Activated naive CD4-positive, alpha-beta T cell treated with anti-CD3 and anti-CD28 coated beads for 36 hours (primary cell): ENCODE results near the gene CCR5. TPM values are rescaled to one million over a fixed set of nuclear protein-coding genes. Genes with fewer than 3 reads are reported as not detected.
"Not testable (repeated sequence)": the region's sequence is repeated elsewhere in the genome, so short reads cannot be mapped to it uniquely, and the experiment has no call there.

ENCODE experiments used
- CTCF ChIA-PET: fragments of 350-600 bp; sonication (Branson Sonifier 250); formaldehyde crosslinking; loops from one replicate; lab custom pipeline; 2021; ENCODE audit warnings: antibody characterized with exemption; lab: Charles Lee
- DNase-seq: peaks from one replicate; pipeline ENCODE4 v3.0.0-alpha.2; 2020
- H3K27ac Mint-ChIP-seq: one replicate; pipeline ENCODE4 v1.8.0; 2021; ENCODE audit warnings: mild to moderate bottlenecking, mixed read lengths
- H3K27me3 Mint-ChIP-seq: one replicate; pipeline ENCODE4 v1.8.0; 2021; ENCODE audit warnings: low read depth, mixed read lengths
- H3K36me3 Mint-ChIP-seq: one replicate; pipeline ENCODE4 v1.8.0; 2021; ENCODE audit warnings: low read depth, mixed read lengths
- H3K4me1 Mint-ChIP-seq: one replicate; pipeline ENCODE4 v1.8.0; 2021; ENCODE audit warnings: low read depth, mixed read lengths
- H3K4me3 Mint-ChIP-seq: one replicate; pipeline ENCODE4 v1.8.0; 2021; ENCODE audit warnings: mild to moderate bottlenecking, moderate library complexity, mixed read lengths
- H3K9me3 Mint-ChIP-seq: one replicate; pipeline ENCODE4 v1.8.0; 2021; ENCODE audit warnings: mixed read lengths
- intact Hi-C: fragments of 100-400 bp; cut with micrococcal nuclease; formaldehyde crosslinking; loops from one replicate; pipeline ENCODE4 v1.15.1; 2023
- total RNA-seq, 2 experiments: library from RNA; stranded (reverse); gene quantifications; one replicate each; pipeline ENCODE4 v1.2.3, GENCODE V29; 2021

CCR5 gene
- total RNA-seq, 2 experiments from 2014 or later = not detected

GRCh38 chr3:46401579-46401978 is 30.8 kb downstream of the CCR5 start:
- no peak overlapping the region for H3K4me3 Mint-ChIP-seq
- intact Hi-C loops = no loop called here
- H3K9me3 Mint-ChIP-seq = no peaks in the 10 kb centered on the region
- DNase-seq = no peak
- H3K4me1 Mint-ChIP-seq = peaks cover 4% of the 10 kb centered on the region
- CTCF ChIA-PET = no interaction called here
- H3K36me3 Mint-ChIP-seq = no peaks in the 10 kb centered on the region
- peaks cover 2% of the 10 kb centered on the region for H3K27me3 Mint-ChIP-seq
- no peak overlapping the region for H3K27ac Mint-ChIP-seq

GRCh38 chr3:46402902-46403301 is 32.2 kb downstream of the CCR5 start:
- H3K9me3 Mint-ChIP-seq, intact Hi-C loops, DNase-seq, H3K27ac Mint-ChIP-seq, H3K27me3 Mint-ChIP-seq, H3K4me3 Mint-ChIP-seq, CTCF ChIA-PET, H3K36me3 Mint-ChIP-seq: not testable (repeated sequence)
- peaks cover 15% of the 10 kb centered on the region for H3K4me1 Mint-ChIP-seq

- no peak overlapping the region for H3K4me3 Mint-ChIP-seq
- CTCF ChIA-PET = no interaction called here
- no peak for DNase-seq
- peaks cover 25% of the 10 kb centered on the region for H3K4me1 Mint-ChIP-seq
- H3K27ac Mint-ChIP-seq = no peak overlapping the region
- H3K9me3 Mint-ChIP-seq = no peaks in the 10 kb centered on the region
- peaks cover 2% of the 10 kb centered on the region for H3K27me3 Mint-ChIP-seq
- intact Hi-C loops = no loop called here
- no peaks in the 10 kb centered on the region for H3K36me3 Mint-ChIP-seq
Observed at GRCh38 chr3:46405301-46406019, 34.7 kb downstream of the CCR5 start.

- H3K27ac Mint-ChIP-seq = no peak overlapping the region
- no peaks in the 10 kb centered on the region for H3K36me3 Mint-ChIP-seq
- CTCF ChIA-PET = interaction anchor here (0.6 kb wide), 1 partner anchor 19 kb away, joined by 4 read pairs; no protein-coding TSS in a partner anchor
- intact Hi-C loops = no loop called here
- peaks cover 2% of the 10 kb centered on the region for H3K27me3 Mint-ChIP-seq
- no peaks in the 10 kb centered on the region for H3K9me3 Mint-ChIP-seq
- no peak for DNase-seq
- peaks cover 25% of the 10 kb centered on the region for H3K4me1 Mint-ChIP-seq
- peak overlapping the region; percentile 66 for H3K4me3 Mint-ChIP-seq
Observed at GRCh38 chr3:46406443-46406787, 35.7 kb downstream of the CCR5 start.

- H3K4me3 Mint-ChIP-seq = peak within 1 kb of the TSS; percentile 66
- peak; percentile 58 for DNase-seq
- intact Hi-C loops = no loop called here
- H3K27ac Mint-ChIP-seq = peak within 1 kb of the TSS; percentile 68
- CTCF ChIA-PET = interaction anchor here (0.6 to 1.5 kb wide), 3 partner anchors 19 to 56 kb away, joined by 3 to 6 read pairs (median 4); no protein-coding TSS in a partner anchor
- peaks cover 25% of the 10 kb centered on the region for H3K4me1 Mint-ChIP-seq
- H3K36me3 Mint-ChIP-seq = no peaks in the 10 kb centered on the region
- no peaks in the 10 kb centered on the region for H3K9me3 Mint-ChIP-seq
- peaks cover 2% of the 10 kb centered on the region for H3K27me3 Mint-ChIP-seq
Observed at GRCh38 chr3:46406788-46407611, 36.3 kb downstream of the CCR5 start, which contains the start of the genes CCR5AS and CCRL2. Gene CCR5AS (minus strand): TSS chr3:46407066. Gene CCRL2 (plus strand): TSS chr3:46407259. CDS start chr3:46408080, 821 bp downstream.

- Mint-ChIP-seq H3K4me1 (peaks cover 25% of the 10 kb centered on the region), H3K36me3 (no peaks in the 10 kb centered on the region), H3K27ac (no peak overlapping the region), H3K9me3 (no peaks in the 10 kb centered on the region), H3K27me3 (no peaks in the 10 kb centered on the region), H3K4me3 (no peak overlapping the region)
- DNase-seq = no peak
- intact Hi-C loops = no loop called here
- CTCF ChIA-PET = interaction anchor here (1.5 kb wide), 1 partner anchor 30 kb away, joined by 6 read pairs; no protein-coding TSS in a partner anchor
Observed at GRCh38 chr3:46407970-46408369, 37.2 kb downstream of the CCR5 start.

GRCh38 chr3:46408853-46409252 is 38.1 kb downstream of the CCR5 start:
- DNase-seq = no peak
- no peak overlapping the region for H3K4me3 Mint-ChIP-seq
- intact Hi-C loops = no loop called here
- H3K27ac Mint-ChIP-seq = no peak overlapping the region
- peaks cover 25% of the 10 kb centered on the region for H3K4me1 Mint-ChIP-seq
- no peaks in the 10 kb centered on the region for H3K36me3 Mint-ChIP-seq
- H3K9me3 Mint-ChIP-seq = no peaks in the 10 kb centered on the region
- no peaks in the 10 kb centered on the region for H3K27me3 Mint-ChIP-seq
- CTCF ChIA-PET = interaction anchor here (0.7 kb wide), 1 partner anchor 9 kb away, joined by 3 read pairs; no protein-coding TSS in a partner anchor

- intact Hi-C loops = no loop called here
- no peak for DNase-seq
- Mint-ChIP-seq H3K4me3 (no peak overlapping the region), H3K27me3 (no peaks in the 10 kb centered on the region), H3K4me1 (peaks cover 25% of the 10 kb centered on the region), H3K27ac (no peak overlapping the region), H3K9me3 (no peaks in the 10 kb centered on the region), H3K36me3 (no peaks in the 10 kb centered on the region)
- CTCF ChIA-PET = interaction anchor here (1.0 kb wide), 1 partner anchor 133 kb away, joined by 3 read pairs; no protein-coding TSS in a partner anchor
Observed at GRCh38 chr3:46409739-46410489, 39.2 kb downstream of the CCR5 start.

GRCh38 chr3:46410669-46411068 is 39.9 kb downstream of the CCR5 start:
- H3K27me3 Mint-ChIP-seq = no peaks in the 10 kb centered on the region
- H3K36me3 Mint-ChIP-seq = no peaks in the 10 kb centered on the region
- peaks cover 25% of the 10 kb centered on the region for H3K4me1 Mint-ChIP-seq
- no peaks in the 10 kb centered on the region for H3K9me3 Mint-ChIP-seq
- no peak overlapping the region for H3K4me3 Mint-ChIP-seq
- intact Hi-C loops = no loop called here
- H3K27ac Mint-ChIP-seq = no peak overlapping the region
- CTCF ChIA-PET = no interaction called here
- DNase-seq = no peak

- H3K9me3 Mint-ChIP-seq = no peaks in the 10 kb centered on the region
- H3K4me1 Mint-ChIP-seq = peaks cover 25% of the 10 kb centered on the region
- H3K27ac Mint-ChIP-seq = no peak overlapping the region
- CTCF ChIA-PET = no interaction called here
- no peaks in the 10 kb centered on the region for H3K36me3 Mint-ChIP-seq
- no peaks in the 10 kb centered on the region for H3K27me3 Mint-ChIP-seq
- intact Hi-C loops = no loop called here
- no peak for DNase-seq
- no peak overlapping the region for H3K4me3 Mint-ChIP-seq
Observed at GRCh38 chr3:46411271-46411670, 40.5 kb downstream of the CCR5 start.

GRCh38 chr3:46412786-46413298 is 42.1 kb downstream of the CCR5 start:
- Mint-ChIP-seq H3K36me3 (no peaks in the 10 kb centered on the region), H3K9me3 (no peaks in the 10 kb centered on the region)
- intact Hi-C loops = no loop called here

GRCh38 chr3:46413951-46414350 is 43.2 kb downstream of the CCR5 start:
- CTCF ChIA-PET = no interaction called here
- no peak overlapping the region for H3K4me3 Mint-ChIP-seq
- intact Hi-C loops = no loop called here
- no peak for DNase-seq
- H3K4me1 Mint-ChIP-seq = peaks cover 7% of the 10 kb centered on the region
- no peaks in the 10 kb centered on the region for H3K27me3 Mint-ChIP-seq
- H3K9me3 Mint-ChIP-seq = no peaks in the 10 kb centered on the region
- no peak overlapping the region for H3K27ac Mint-ChIP-seq
- H3K36me3 Mint-ChIP-seq = no peaks in the 10 kb centered on the region

More at GRCh38 chr3:46412786-46413298, 42.1 kb downstream of the CCR5 start:
- DNase-seq = no peak
- Mint-ChIP-seq H3K27ac (no peak overlapping the region), H3K27me3 (no peaks in the 10 kb centered on the region), H3K4me3 (no peak overlapping the region), H3K4me1 (peaks cover 12% of the 10 kb centered on the region)
- CTCF ChIA-PET = no interaction called here
